Measurements from ENCODE around the gene CANX. TPM values are rescaled to one million over a fixed set of nuclear protein-coding genes. Genes with fewer than 3 reads are reported as not detected.
A peak's percentile ranks its signal among the peaks of the same experiment; 100 is the strongest.

CANX gene
- total and polyA plus RNA-seq, 2 of the 13 experiments (the other 11 are each of a cell fraction or from before 2014, with no cell fraction given) = 477 to 680 TPM

DNA sequence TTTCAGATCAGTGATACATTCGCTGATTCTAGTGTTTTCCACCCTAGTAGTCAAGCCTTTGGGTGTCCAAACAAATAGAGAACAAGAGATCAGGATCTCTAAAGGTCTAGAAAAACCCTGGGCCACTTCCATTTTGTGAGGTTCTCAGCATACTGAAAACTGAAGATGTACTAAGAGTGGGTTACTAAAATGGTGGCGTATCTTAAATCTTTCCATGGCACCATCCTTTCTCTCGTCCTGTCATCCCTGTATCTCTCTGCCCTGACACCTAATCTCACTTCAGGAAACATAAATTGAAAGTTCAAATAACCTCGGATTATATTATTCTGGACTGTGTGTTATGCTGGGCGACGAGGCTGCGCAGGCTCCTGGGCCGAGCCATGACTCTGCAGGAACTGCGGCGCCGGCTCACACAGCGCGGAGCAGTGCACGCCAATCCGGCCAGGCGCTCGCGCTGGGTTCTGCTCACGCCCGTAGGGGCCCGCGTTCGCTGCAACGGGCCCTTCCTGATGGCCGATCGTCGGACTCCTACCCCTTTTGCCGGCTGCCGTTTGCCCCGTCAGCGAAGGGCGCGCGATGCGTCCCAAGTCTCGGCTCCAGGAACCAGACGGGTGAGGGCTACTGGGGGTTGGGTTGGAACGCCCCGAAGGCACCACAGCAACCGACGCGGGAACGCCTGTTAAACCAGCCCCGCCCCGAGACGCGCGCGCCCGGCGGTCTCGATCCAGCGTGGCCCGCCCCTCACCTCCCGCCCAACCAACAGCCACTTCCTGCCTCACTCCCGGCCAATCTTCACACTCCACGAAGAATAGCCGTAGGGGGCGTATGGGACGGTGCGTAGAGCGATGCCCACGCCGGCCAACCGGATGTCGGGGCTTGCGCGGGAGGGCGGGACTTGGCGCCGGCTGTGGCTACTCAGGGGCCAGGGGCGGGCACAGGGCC lies 503 bp upstream of the CANX start (continued):
- TF ChIP-seq ZNF350 (CRISPR knock-in tag; IDR thresholded peaks at IDR 0.05; ENCODE audit: borderline replicate concordance, low read depth) (peak; percentile 63; the same call in 1 of the 2 replicates), ZNF781 (CRISPR knock-in tag; IDR thresholded peaks at IDR 0.05; ENCODE audit: borderline replicate concordance, not compliant biosample characterization) (peak; percentile 24), ARNTL (CRISPR knock-in tag; IDR thresholded peaks at IDR 0.05) (no peak), TBX3 (IDR thresholded peaks at IDR 0.05; ENCODE audit: borderline replicate concordance) (peak; percentile 59; the same call in 1 of the 2 replicates), ZNF101 (CRISPR knock-in tag; IDR thresholded peaks at IDR 0.05; ENCODE audit: borderline replicate concordance, low read depth) (no peak), RFX1 (IDR thresholded peaks at IDR 0.05) (peak; percentile 53), RBFOX2 (IDR thresholded peaks at IDR 0.05; ENCODE audit: low read depth, low read length) (peak; percentile 86), ZNF264 (CRISPR knock-in tag; IDR thresholded peaks at IDR 0.05) (peak; percentile 40), NR2C2 (CRISPR knock-in tag; IDR thresholded peaks at IDR 0.05; ENCODE audit: borderline replicate concordance) (no peak; the same call in 1 of the 2 replicates), ZNF296 (CRISPR knock-in tag; conservative IDR thresholded peaks at IDR 0.05) (no peak), PRPF4 (IDR thresholded peaks at IDR 0.05; ENCODE audit: low read depth, low read length, poor library complexity, severe bottlenecking) (no peak), SRF (IDR thresholded peaks at IDR 0.05; ENCODE audit: low read depth, low read length) (no peak), ZNF776 (CRISPR knock-in tag; IDR thresholded peaks at IDR 0.05) (0 out of 2 replicates have a peak, but pooled peaks have one; percentile 51), SIN3A (IDR thresholded peaks at IDR 0.05; ENCODE audit: borderline replicate concordance, low read depth, low read length) (peak; percentile 50; the same call in 1 of the 2 replicates), ZNF546 (CRISPR knock-in tag; conservative IDR thresholded peaks at IDR 0.05) (peak; percentile 53; the same call in 1 of the 2 replicates), NONO (IDR thresholded peaks at IDR 0.05) (no peak), NONO (CRISPR knock-in tag; conservative IDR thresholded peaks at IDR 0.05) (peak; percentile 90; the same call in 1 of the 2 replicates), SOX13 (IDR thresholded peaks at IDR 0.05) (no peak), SOX13 (CRISPR knock-in tag; conservative IDR thresholded peaks at IDR 0.05 in 1 of 2, IDR thresholded peaks at IDR 0.05 in 1 of 2) (no peak; a peak in 1 of 4 replicates)
- TF ChIP-seq, protein P1, sequence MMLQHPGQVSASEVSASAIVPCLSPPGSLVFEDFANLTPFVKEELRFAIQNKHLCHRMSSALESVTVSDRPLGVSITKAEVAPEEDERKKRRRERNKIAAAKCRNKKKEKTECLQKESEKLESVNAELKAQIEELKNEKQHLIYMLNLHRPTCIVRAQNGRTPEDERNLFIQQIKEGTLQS (CRISPR knock-in tag; IDR thresholded peaks at IDR 0.05) = peak; percentile 15; the same call in 1 of the 2 replicates
- TF ChIP-seq, protein P2, sequence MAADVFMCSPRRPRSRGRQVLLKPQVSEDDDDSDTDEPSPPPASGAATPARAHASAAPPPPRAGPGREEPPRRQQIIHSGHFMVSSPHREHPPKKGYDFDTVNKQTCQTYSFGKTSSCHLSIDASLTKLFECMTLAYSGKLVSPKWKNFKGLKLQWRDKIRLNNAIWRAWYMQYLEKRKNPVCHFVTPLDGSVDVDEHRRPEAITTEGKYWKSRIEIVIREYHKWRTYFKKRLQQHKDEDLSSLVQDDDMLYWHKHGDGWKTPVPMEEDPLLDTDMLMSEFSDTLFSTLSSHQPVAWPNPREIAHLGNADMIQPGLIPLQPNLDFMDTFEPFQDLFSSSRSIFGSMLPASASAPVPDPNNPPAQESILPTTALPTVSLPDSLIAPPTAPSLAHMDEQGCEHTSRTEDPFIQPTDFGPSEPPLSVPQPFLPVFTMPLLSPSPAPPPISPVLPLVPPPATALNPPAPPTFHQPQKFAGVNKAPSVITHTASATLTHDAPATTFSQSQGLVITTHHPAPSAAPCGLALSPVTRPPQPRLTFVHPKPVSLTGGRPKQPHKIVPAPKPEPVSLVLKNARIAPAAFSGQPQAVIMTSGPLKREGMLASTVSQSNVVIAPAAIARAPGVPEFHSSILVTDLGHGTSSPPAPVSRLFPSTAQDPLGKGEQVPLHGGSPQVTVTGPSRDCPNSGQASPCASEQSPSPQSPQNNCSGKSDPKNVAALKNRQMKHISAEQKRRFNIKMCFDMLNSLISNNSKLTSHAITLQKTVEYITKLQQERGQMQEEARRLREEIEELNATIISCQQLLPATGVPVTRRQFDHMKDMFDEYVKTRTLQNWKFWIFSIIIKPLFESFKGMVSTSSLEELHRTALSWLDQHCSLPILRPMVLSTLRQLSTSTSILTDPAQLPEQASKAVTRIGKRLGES (CRISPR knock-in tag; IDR thresholded peaks at IDR 0.05; ENCODE audit: borderline replicate concordance) = no peak
- TF ChIP-seq, protein P3, sequence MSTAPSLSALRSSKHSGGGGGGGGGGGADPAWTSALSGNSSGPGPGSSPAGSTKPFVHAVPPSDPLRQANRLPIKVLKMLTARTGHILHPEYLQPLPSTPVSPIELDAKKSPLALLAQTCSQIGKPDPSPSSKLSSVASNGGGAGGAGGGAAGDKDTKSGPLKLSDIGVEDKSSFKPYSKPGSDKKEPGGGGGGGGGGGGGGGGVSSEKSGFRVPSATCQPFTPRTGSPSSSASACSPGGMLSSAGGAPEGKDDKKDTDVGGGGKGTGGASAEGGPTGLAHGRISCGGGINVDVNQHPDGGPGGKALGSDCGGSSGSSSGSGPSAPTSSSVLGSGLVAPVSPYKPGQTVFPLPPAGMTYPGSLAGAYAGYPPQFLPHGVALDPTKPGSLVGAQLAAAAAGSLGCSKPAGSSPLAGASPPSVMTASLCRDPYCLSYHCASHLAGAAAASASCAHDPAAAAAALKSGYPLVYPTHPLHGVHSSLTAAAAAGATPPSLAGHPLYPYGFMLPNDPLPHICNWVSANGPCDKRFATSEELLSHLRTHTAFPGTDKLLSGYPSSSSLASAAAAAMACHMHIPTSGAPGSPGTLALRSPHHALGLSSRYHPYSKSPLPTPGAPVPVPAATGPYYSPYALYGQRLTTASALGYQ (CRISPR knock-in tag; IDR thresholded peaks at IDR 0.05) = peak; percentile 17; the same call in 1 of the 2 replicates

Data from HepG2 (cell line).